ENCODE measurements around the gene XYLT2. TPM values are rescaled to one million over a fixed set of nuclear protein-coding genes. Genes with fewer than 3 reads are reported as not detected.
A peak's percentile ranks its signal among the peaks of the same experiment; 100 is the strongest.

The XYLT2 gene
- total and polyA plus RNA-seq, 2 of the 13 experiments (the other 11 are each of a cell fraction or from before 2014, with no cell fraction given): 17.0 to 22.1 TPM

GRCh38 chr17:50372758-50373556 is 27.0 kb downstream of the XYLT2 start, which contains the start of the genes EME1 and MRPL27 (continued):
- TF ChIP-seq PCBP1 (IDR thresholded peaks at IDR 0.05; ENCODE audit: borderline replicate concordance, low read depth, low read length): 0 out of 2 replicates have a peak, but pooled peaks have one; percentile 40
- peak; percentile 98 for TF ChIP-seq ZSCAN21 (CRISPR knock-in tag; IDR thresholded peaks at IDR 0.05; ENCODE audit: borderline replicate concordance)
- TF ChIP-seq ZNF441 (CRISPR knock-in tag; IDR thresholded peaks at IDR 0.05; ENCODE audit: borderline replicate concordance): peak; percentile 84
- no peak for TF ChIP-seq PHB2 (IDR thresholded peaks at IDR 0.05; ENCODE audit: partially characterized antibody)
- peak; percentile 91 for TF ChIP-seq IRX3 (CRISPR knock-in tag; IDR thresholded peaks at IDR 0.05; ENCODE audit: borderline replicate concordance, low read depth)
- peak; percentile 99; the same call in 1 of the 2 replicates for TF ChIP-seq ZNF788 (CRISPR knock-in tag; IDR thresholded peaks at IDR 0.05; ENCODE audit: borderline replicate concordance)
- TF ChIP-seq RXRB (CRISPR knock-in tag; IDR thresholded peaks at IDR 0.05; ENCODE audit: borderline replicate concordance): peak; percentile 65; the same call in 1 of the 2 replicates
- no peak for TF ChIP-seq JDP2 (CRISPR knock-in tag; IDR thresholded peaks at IDR 0.05; ENCODE audit: borderline replicate concordance)
- no peak for TF ChIP-seq SRSF4 (IDR thresholded peaks at IDR 0.05; ENCODE audit: low read depth, low read length, poor library complexity, severe bottlenecking)
- no peak for TF ChIP-seq PAF1 (CRISPR knock-in tag; IDR thresholded peaks at IDR 0.05)
- TF ChIP-seq E2F1 (CRISPR knock-in tag; IDR thresholded peaks at IDR 0.05): peak; percentile 92
- TF ChIP-seq GPBP1L1 (CRISPR knock-in tag; IDR thresholded peaks at IDR 0.05): no peak
- peak; percentile 60; the same call in 1 of the 2 replicates for TF ChIP-seq PAX8 (CRISPR knock-in tag; IDR thresholded peaks at IDR 0.05; ENCODE audit: borderline replicate concordance)
- TF ChIP-seq ZNF44 (CRISPR knock-in tag; IDR thresholded peaks at IDR 0.05): peak; percentile 93
- peak; percentile 98 for TF ChIP-seq HNF1B (CRISPR knock-in tag; IDR thresholded peaks at IDR 0.05)
- peak; percentile 78 for TF ChIP-seq TAF15 (IDR thresholded peaks at IDR 0.05; ENCODE audit: low read depth, low read length, poor library complexity, severe bottlenecking)
- TF ChIP-seq SMAD9 (CRISPR knock-in tag; IDR thresholded peaks at IDR 0.05): no peak; the same call in 1 of the 2 replicates
- TF ChIP-seq PATZ1 (CRISPR knock-in tag; IDR thresholded peaks at IDR 0.05): peak; percentile 47; the same call in 1 of the 2 replicates
- peak; percentile 17; the same call in 1 of the 2 replicates for TF ChIP-seq STAT6 (CRISPR knock-in tag; IDR thresholded peaks at IDR 0.05; ENCODE audit: borderline replicate concordance)

Data from HepG2 (cell line).